ENCODE results near the gene LIN28B. TPM values are rescaled to one million over a fixed set of nuclear protein-coding genes. Genes with fewer than 3 reads are reported as not detected.

LIN28B gene
- total and polyA plus RNA-seq, 2 of the 4 experiments (the other 2 are of a cell fraction): not detected

DNA sequence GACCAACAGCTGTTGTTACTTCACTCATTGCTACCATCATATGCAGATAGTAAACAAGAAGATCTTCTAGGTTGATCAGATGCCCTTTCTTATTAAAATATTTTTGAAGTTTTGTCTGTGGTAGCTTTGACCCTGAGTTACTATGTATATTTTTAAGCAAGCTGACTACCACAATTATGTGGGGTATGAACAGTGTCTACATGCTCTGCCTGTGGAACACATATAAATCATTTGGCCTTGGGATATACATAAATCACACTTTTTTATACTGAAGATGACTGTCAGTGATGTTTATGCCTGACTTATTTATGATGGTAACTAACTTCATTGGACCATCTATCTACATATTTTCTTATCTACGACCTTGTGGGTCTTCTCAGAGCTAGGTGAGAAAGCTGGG, 44.2 kb downstream of the LIN28B start:
- H2BK20ac ChIP-seq (ENCODE audit: low read depth, low read length): no peak overlapping the region
- no peak overlapping the region for H3K27ac ChIP-seq (ENCODE audit: insufficient read depth, low read length)
- H3K9me1 ChIP-seq (ENCODE audit: insufficient read depth, low read length): no peaks in the 10 kb centered on the region
- no peak overlapping the region for H3K9ac ChIP-seq (ENCODE audit: low read depth, low read length)
- H4K20me1 ChIP-seq (ENCODE audit: insufficient read depth, low read length): no peaks in the 10 kb centered on the region
- H2AK9ac ChIP-seq (replicated peaks; ENCODE audit: low read depth, low read length, poor library complexity): no peak overlapping the region
- H2BK120ac ChIP-seq (ENCODE audit: low read depth, low read length): no peak overlapping the region
- no peak overlapping the region for H3K4ac ChIP-seq (ENCODE audit: low read depth, low read length)
- intact Hi-C loops (cut with micrococcal nuclease) (no loop called here), dilution Hi-C loops (cut with HindIII; ENCODE audit: low sequenced_read_pairs, unreplicated experiment) (no loop called here), in situ Hi-C loops (cut with MboI; ENCODE audit: low sequenced_read_pairs) (no loop called here)
- H4K91ac ChIP-seq (ENCODE audit: insufficient read depth, low read depth, low read length): no peak overlapping the region
- H4K5ac ChIP-seq (ENCODE audit: low read depth, low read length): no peak overlapping the region
- no peaks in the 10 kb centered on the region for H3K4me1 ChIP-seq (ENCODE audit: control insufficient read depth, insufficient read depth, low read length)
- no peak overlapping the region for H3K4me3 ChIP-seq (ENCODE audit: insufficient read depth, low read depth, low read length)
- no peak overlapping the region for H3K23ac ChIP-seq (ENCODE audit: low read depth, low read length)
- ATAC-seq (ENCODE audit: low read depth): no peak
- H2BK5ac ChIP-seq (ENCODE audit: low read depth, low read length, poor library complexity, severe bottlenecking): no peak overlapping the region
- H2AK5ac ChIP-seq (ENCODE audit: low read depth, low read length): no peak overlapping the region
- H3K18ac ChIP-seq (ENCODE audit: low read depth, low read length): no peak overlapping the region
- no peak overlapping the region for H3K56ac ChIP-seq (ENCODE audit: extremely low read depth, insufficient read depth, low read length)
- TF ChIP-seq FOS (IDR thresholded peaks at IDR 0.05; ENCODE audit: low read depth, low read length) (no peak), SMC3 (IDR thresholded peaks at IDR 0.05; ENCODE audit: low read depth, low read length) (no peak), RCOR1 (IDR thresholded peaks at IDR 0.05; ENCODE audit: insufficient replicate concordance, low read length) (no peak), MAZ (IDR thresholded peaks at IDR 0.05; ENCODE audit: borderline replicate concordance, low read depth, low read length) (no peak)
- TF ChIP-seq, protein P1, sequence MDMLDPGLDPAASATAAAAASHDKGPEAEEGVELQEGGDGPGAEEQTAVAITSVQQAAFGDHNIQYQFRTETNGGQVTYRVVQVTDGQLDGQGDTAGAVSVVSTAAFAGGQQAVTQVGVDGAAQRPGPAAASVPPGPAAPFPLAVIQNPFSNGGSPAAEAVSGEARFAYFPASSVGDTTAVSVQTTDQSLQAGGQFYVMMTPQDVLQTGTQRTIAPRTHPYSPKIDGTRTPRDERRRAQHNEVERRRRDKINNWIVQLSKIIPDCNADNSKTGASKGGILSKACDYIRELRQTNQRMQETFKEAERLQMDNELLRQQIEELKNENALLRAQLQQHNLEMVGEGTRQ (IDR thresholded peaks at IDR 0.05; ENCODE audit: low read depth, low read length): no peak
- TF ChIP-seq, protein P2, sequence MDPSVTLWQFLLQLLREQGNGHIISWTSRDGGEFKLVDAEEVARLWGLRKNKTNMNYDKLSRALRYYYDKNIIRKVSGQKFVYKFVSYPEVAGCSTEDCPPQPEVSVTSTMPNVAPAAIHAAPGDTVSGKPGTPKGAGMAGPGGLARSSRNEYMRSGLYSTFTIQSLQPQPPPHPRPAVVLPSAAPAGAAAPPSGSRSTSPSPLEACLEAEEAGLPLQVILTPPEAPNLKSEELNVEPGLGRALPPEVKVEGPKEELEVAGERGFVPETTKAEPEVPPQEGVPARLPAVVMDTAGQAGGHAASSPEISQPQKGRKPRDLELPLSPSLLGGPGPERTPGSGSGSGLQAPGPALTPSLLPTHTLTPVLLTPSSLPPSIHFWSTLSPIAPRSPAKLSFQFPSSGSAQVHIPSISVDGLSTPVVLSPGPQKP (IDR thresholded peaks at IDR 0.05; ENCODE audit: borderline replicate concordance, low read depth, low read length): no peak
- no peaks in the 10 kb centered on the region for H3K79me1 ChIP-seq (ENCODE audit: low read depth in 1 of 2, low read length in 2 of 2)
- H2BK15ac ChIP-seq (ENCODE audit: low read depth, low read length): no peak overlapping the region
- ChIA-PET POLR2A (ENCODE audit: unreplicated experiment) (no interaction called here), CTCF (no interaction called here)
- no peak overlapping the region for H3K4me2 ChIP-seq (ENCODE audit: low read depth, low read length)
- no peaks in the 10 kb centered on the region for H3K9me3 ChIP-seq (ENCODE audit: control insufficient read depth, insufficient read depth, low read length)
- H3K36me3 ChIP-seq (ENCODE audit: control insufficient read depth, insufficient read depth, low read length): no peaks in the 10 kb centered on the region
- no peak overlapping the region for H4K8ac ChIP-seq (ENCODE audit: low read depth in 2 of 2, low read length in 2 of 2)
- no TSS peak for BruUV-seq (replicated peaks)
- WGBS, 2 experiments (ENCODE audit: extremely low coverage in 2 of 2, insufficient read length in 1 of 2): no CpG with 5 or more reads among the region's 1 CpG
- H3K14ac ChIP-seq (replicated peaks; ENCODE audit: low read depth, low read length): no peak overlapping the region
- H2AFZ ChIP-seq (replicated peaks; ENCODE audit: low read length, poor library complexity): no peak overlapping the region
- no peaks in the 10 kb centered on the region for H3K27me3 ChIP-seq (ENCODE audit: control insufficient read depth, insufficient read depth, low read length)
- no peak for DNase-seq
